BLaER1 (cell line): Measurements from ENCODE around the gene PIEZO1.
A peak's percentile ranks its signal among the peaks of the same experiment; 100 is the strongest.

Experiments
- H3K27ac ChIP-seq: shearing (Covaris generic); formaldehyde crosslinking; 2 replicates; pipeline ENCODE4 v1.8.1; 2022
- H3K27me3 ChIP-seq: shearing (Covaris generic); formaldehyde crosslinking; 2 replicates; pipeline ENCODE4 v1.8.1; 2022
- H3K36me3 ChIP-seq: shearing (Covaris generic); formaldehyde crosslinking; 2 replicates; pipeline ENCODE4 v1.8.1; 2022
- H3K4me1 ChIP-seq: shearing (Covaris generic); formaldehyde crosslinking; 2 replicates; pipeline ENCODE4 v1.8.1; 2022
- H3K4me2 ChIP-seq: shearing (Covaris generic); formaldehyde crosslinking; 2 replicates; pipeline ENCODE4 v1.8.1; 2022
- H3K4me3 ChIP-seq: shearing (Covaris generic); formaldehyde crosslinking; 2 replicates; pipeline ENCODE4 v1.8.1; 2022
- H3K9ac ChIP-seq: shearing (Covaris generic); formaldehyde crosslinking; 2 replicates; pipeline ENCODE4 v1.8.1; 2022
- H3K9me3 ChIP-seq: shearing (Covaris generic); formaldehyde crosslinking; 2 replicates; pipeline ENCODE4 v1.8.1; 2022
- H4K20me1 ChIP-seq: shearing (Covaris generic); formaldehyde crosslinking; 2 replicates; pipeline ENCODE4 v1.8.1; 2022
- Cebpa-rat ChIP-seq: shearing (Covaris generic); IDR thresholded peaks from 2 replicates; pipeline ENCODE4 v1.8.1; 2022

Gene PIEZO1

GRCh38 chr16:88723507-88723887 lies 61.5 kb downstream of the PIEZO1 start:
- Histone ChIP-seq H3K36me3 (peaks cover 97% of the 10 kb centered on the region), H3K9ac (no peak overlapping the region), H3K27ac (no peak overlapping the region), H3K4me2 (no peak overlapping the region), H3K9me3 (no peaks in the 10 kb centered on the region), H3K4me1 (peaks cover 17% of the 10 kb centered on the region), H3K27me3 (no peaks in the 10 kb centered on the region), H4K20me1 (peaks cover 60% of the 10 kb centered on the region), H3K4me3 (no peak overlapping the region)
- TF ChIP-seq Cebpa-rat: no peak

GRCh38 chr16:88722784-88723506 lies 62.1 kb downstream of the PIEZO1 start:
- Histone ChIP-seq H3K36me3 (peaks cover 100% of the 10 kb centered on the region), H3K4me1 (peaks cover 19% of the 10 kb centered on the region)

GRCh38 chr16:88721815-88722755 lies 62.9 kb downstream of the PIEZO1 start:
- no peak for TF ChIP-seq Cebpa-rat
- Histone ChIP-seq H3K4me1 (peaks cover 23% of the 10 kb centered on the region), H3K9ac (no peak overlapping the region), H3K4me2 (no peak overlapping the region), H3K4me3 (no peak overlapping the region), H4K20me1 (peaks cover 74% of the 10 kb centered on the region), H3K27me3 (no peaks in the 10 kb centered on the region), H3K9me3 (no peaks in the 10 kb centered on the region), H3K36me3 (peaks cover 98% of the 10 kb centered on the region), H3K27ac (no peak overlapping the region)

More at GRCh38 chr16:88722784-88723506, 62.1 kb downstream of the PIEZO1 start:
- Histone ChIP-seq H3K9ac (no peak overlapping the region), H4K20me1 (peaks cover 66% of the 10 kb centered on the region), H3K4me3 (no peak overlapping the region), H3K4me2 (no peak overlapping the region), H3K9me3 (no peaks in the 10 kb centered on the region), H3K27me3 (no peaks in the 10 kb centered on the region), H3K27ac (no peak overlapping the region)
- no peak for TF ChIP-seq Cebpa-rat

GRCh38 chr16:88721236-88721635 lies 63.8 kb downstream of the PIEZO1 start:
- Histone ChIP-seq H3K9me3 (no peaks in the 10 kb centered on the region), H4K20me1 (peaks cover 82% of the 10 kb centered on the region), H3K9ac (no peak overlapping the region), H3K4me1 (peaks cover 27% of the 10 kb centered on the region), H3K27ac (no peak overlapping the region), H3K4me3 (no peak overlapping the region), H3K4me2 (no peak overlapping the region), H3K36me3 (peaks cover 98% of the 10 kb centered on the region), H3K27me3 (no peaks in the 10 kb centered on the region)
- TF ChIP-seq Cebpa-rat: no peak

GRCh38 chr16:88720396-88720970 lies 64.5 kb downstream of the PIEZO1 start:
- Histone ChIP-seq H3K27me3 (no peaks in the 10 kb centered on the region), H3K27ac (no peak overlapping the region), H3K4me2 (no peak overlapping the region), H3K9me3 (no peaks in the 10 kb centered on the region), H3K36me3 (peaks cover 98% of the 10 kb centered on the region), H3K9ac (no peak overlapping the region), H4K20me1 (peaks cover 82% of the 10 kb centered on the region), H3K4me1 (peaks cover 27% of the 10 kb centered on the region), H3K4me3 (no peak overlapping the region)
- TF ChIP-seq Cebpa-rat: no peak

GRCh38 chr16:88719933-88720296 lies 65.1 kb downstream of the PIEZO1 start:
- peaks cover 82% of the 10 kb centered on the region for H4K20me1 ChIP-seq
- no peak overlapping the region for H3K9ac ChIP-seq
- peaks cover 27% of the 10 kb centered on the region for H3K4me1 ChIP-seq
- no peaks in the 10 kb centered on the region for H3K9me3 ChIP-seq
- no peak overlapping the region for H3K27ac ChIP-seq
- no peaks in the 10 kb centered on the region for H3K27me3 ChIP-seq
- H3K36me3 ChIP-seq: peaks cover 98% of the 10 kb centered on the region
- TF ChIP-seq Cebpa-rat: no peak
- H3K4me3 ChIP-seq: no peak overlapping the region
- no peak overlapping the region for H3K4me2 ChIP-seq

- Histone ChIP-seq H3K27ac (no peak overlapping the region), H3K27me3 (no peaks in the 10 kb centered on the region), H3K9me3 (no peaks in the 10 kb centered on the region), H3K4me1 (peaks cover 27% of the 10 kb centered on the region), H3K9ac (no peak overlapping the region), H3K4me3 (no peak overlapping the region), H3K4me2 (no peak overlapping the region), H3K36me3 (peaks cover 98% of the 10 kb centered on the region), H4K20me1 (peaks cover 83% of the 10 kb centered on the region)
- TF ChIP-seq Cebpa-rat: no peak
Measured at GRCh38 chr16:88719267-88719932, 65.6 kb downstream of the PIEZO1 start.

- Histone ChIP-seq H3K36me3 (peaks cover 98% of the 10 kb centered on the region), H3K4me1 (peaks cover 27% of the 10 kb centered on the region), H3K27me3 (no peaks in the 10 kb centered on the region), H4K20me1 (peaks cover 83% of the 10 kb centered on the region), H3K4me3 (no peak overlapping the region), H3K27ac (no peak overlapping the region), H3K9ac (no peak overlapping the region), H3K4me2 (peak overlapping the region; percentile 34), H3K9me3 (no peaks in the 10 kb centered on the region)
- no peak for TF ChIP-seq Cebpa-rat
Measured at GRCh38 chr16:88718178-88718577, 66.8 kb downstream of the PIEZO1 start.

- Histone ChIP-seq H3K4me1 (peaks cover 28% of the 10 kb centered on the region), H3K36me3 (peaks cover 92% of the 10 kb centered on the region), H3K9me3 (no peaks in the 10 kb centered on the region), H4K20me1 (peaks cover 82% of the 10 kb centered on the region), H3K4me2 (no peak overlapping the region), H3K4me3 (no peak overlapping the region), H3K9ac (no peak overlapping the region), H3K27me3 (no peaks in the 10 kb centered on the region), H3K27ac (no peak overlapping the region)
- TF ChIP-seq Cebpa-rat: no peak
Measured at GRCh38 chr16:88716601-88717001, 68.4 kb downstream of the PIEZO1 start.
